DOHH2 (cell line): Measurements from ENCODE around the gene IRGM.

Source experiments
- H3F3A ChIP-seq: fragments of 200-600 bp; sonication (generic), shearing (Covaris generic); 2 replicates; pipeline ENCODE4 v1.6.0; 2016; ENCODE audit warnings: antibody characterized with exemption, mild to moderate bottlenecking; ENCODE audit not compliant: control insufficient read depth, insufficient read depth
- H3K27ac ChIP-seq: fragments of 200-600 bp; sonication (generic); 2 replicates; pipeline ENCODE4 v1.5.1; 2014; ENCODE audit warnings: low read depth, mild to moderate bottlenecking, low read length, moderate library complexity
- H3K27me3 ChIP-seq: fragments of 200-600 bp; sonication (generic); 2 replicates; pipeline ENCODE4 v1.6.1; 2014; ENCODE audit warnings: mild to moderate bottlenecking, low read length, mixed read lengths; ENCODE audit not compliant: control insufficient read depth
- H3K36me3 ChIP-seq: fragments of 200-600 bp; sonication (generic); 2 replicates; pipeline ENCODE4 v1.6.1; 2014; ENCODE audit warnings: mild to moderate bottlenecking, low read length, moderate library complexity, mixed read lengths; ENCODE audit not compliant: control insufficient read depth
- H3K4me1 ChIP-seq: fragments of 200-600 bp; sonication (generic); 2 replicates; pipeline ENCODE4 v1.6.1; 2014; ENCODE audit warnings: mild to moderate bottlenecking, low read length, mixed read lengths; ENCODE audit not compliant: control insufficient read depth
- H3K4me2 ChIP-seq: fragments of 200-600 bp; sonication (generic); 2 replicates; pipeline ENCODE4 v1.6.0; 2014; ENCODE audit warnings: mild to moderate bottlenecking, low read length, moderate library complexity
- H3K4me3 ChIP-seq: fragments of 200-600 bp; sonication (generic); 2 replicates; pipeline ENCODE4 v1.5.1; 2014; ENCODE audit warnings: mild to moderate bottlenecking, low read length, mixed read lengths
- H3K79me2 ChIP-seq: fragments of 200-600 bp; sonication (generic); 2 replicates; pipeline ENCODE4 v1.6.1; 2014; ENCODE audit warnings: mild to moderate bottlenecking, low read length, mixed read lengths; ENCODE audit not compliant: control insufficient read depth
- H3K9me2 ChIP-seq: fragments of 200-600 bp; sonication (generic); replicated peaks from 2 replicates; pipeline ENCODE4 v1.6.1; 2014; ENCODE audit warnings: mild to moderate bottlenecking, low read length, mixed read lengths; ENCODE audit not compliant: control insufficient read depth
- H3K9me3 ChIP-seq: fragments of 200-600 bp; sonication (generic); 2 replicates; pipeline ENCODE4 v1.6.1; 2014; ENCODE audit warnings: antibody characterized with exemption, low read length, mixed read lengths; ENCODE audit not compliant: control insufficient read depth, insufficient read depth
- H4K20me1 ChIP-seq: fragments of 200-600 bp; sonication (generic); 2 replicates; pipeline ENCODE4 v1.6.0; 2014; ENCODE audit warnings: low read depth, mild to moderate bottlenecking, antibody characterized with exemption, low read length, moderate library complexity; ENCODE audit not compliant: control insufficient read depth, insufficient read depth
- CTCF ChIP-seq: fragments of 200-600 bp; sonication (generic); IDR thresholded peaks from one replicate; pipeline ENCODE4 v1.5.1; 2014; ENCODE audit warnings: antibody characterized with exemption, mild to moderate bottlenecking, low read depth, low read length; ENCODE audit not compliant: poor library complexity, severe bottlenecking
- EZH2phosphoT487 ChIP-seq: fragments of 200-600 bp; sonication (generic); IDR thresholded peaks from 2 replicates; pipeline ENCODE4 v1.6.1; 2017; ENCODE audit warnings: borderline replicate concordance, mild to moderate bottlenecking, antibody characterized with exemption, low read length, moderate library complexity, mixed read lengths

Gene IRGM

GRCh38 chr5:150862070-150862469 is 15.7 kb downstream of the IRGM start:
- H3K4me3 ChIP-seq = no peak overlapping the region
- TF ChIP-seq CTCF = no peak
- TF ChIP-seq EZH2phosphoT487 = no peak
- H3K9me2 ChIP-seq = no peaks in the 10 kb centered on the region
- H3K27me3 ChIP-seq = no peaks in the 10 kb centered on the region
- no peaks in the 10 kb centered on the region for H3F3A ChIP-seq
- H4K20me1 ChIP-seq = no peaks in the 10 kb centered on the region
- H3K79me2 ChIP-seq = no peaks in the 10 kb centered on the region
- no peaks in the 10 kb centered on the region for H3K4me1 ChIP-seq
- H3K36me3 ChIP-seq = no peaks in the 10 kb centered on the region
- H3K9me3 ChIP-seq = peaks cover 8% of the 10 kb centered on the region; the same call in 1 of the 2 replicates
- H3K27ac ChIP-seq = no peak overlapping the region
- H3K4me2 ChIP-seq = no peak overlapping the region

GRCh38 chr5:150879358-150879757 is 33.0 kb downstream of the IRGM start:
- Histone ChIP-seq H3K4me1 (no peaks in the 10 kb centered on the region), H3K27ac (no peak overlapping the region), H3K36me3 (no peaks in the 10 kb centered on the region), H3K4me3 (no peak overlapping the region), H3K9me2 (no peaks in the 10 kb centered on the region), H4K20me1 (no peaks in the 10 kb centered on the region), H3K9me3 (no peaks in the 10 kb centered on the region), H3K27me3 (no peaks in the 10 kb centered on the region), H3K79me2 (no peaks in the 10 kb centered on the region), H3K4me2 (no peak overlapping the region), H3F3A (no peaks in the 10 kb centered on the region)
- TF ChIP-seq EZH2phosphoT487 (no peak), CTCF (no peak)

GRCh38 chr5:150895431-150896428 is 49.4 kb downstream of the IRGM start:
- H3K27me3 ChIP-seq = no peaks in the 10 kb centered on the region

More at GRCh38 chr5:150895431-150896428, 49.4 kb downstream of the IRGM start:
- Histone ChIP-seq H3K27ac (no peak overlapping the region), H3K4me3 (no peak overlapping the region), H3K9me3 (peaks cover 37% of the 10 kb centered on the region), H3K4me2 (no peak overlapping the region), H3K4me1 (no peaks in the 10 kb centered on the region), H4K20me1 (no peaks in the 10 kb centered on the region), H3K9me2 (no peaks in the 10 kb centered on the region), H3F3A (no peaks in the 10 kb centered on the region), H3K79me2 (no peaks in the 10 kb centered on the region), H3K36me3 (no peaks in the 10 kb centered on the region)
- TF ChIP-seq CTCF (no peak), EZH2phosphoT487 (no peak)
